Measurements from ENCODE around the gene KIAA0586.
"Not testable (repeated sequence)": the region's sequence is repeated elsewhere in the genome, so short reads cannot be mapped to it uniquely, and the experiment has no call there.

- TF ChIP-seq EZH2phosphoT487 (IDR thresholded peaks at IDR 0.05; ENCODE audit: borderline replicate concordance); CTCF (conservative IDR thresholded peaks at IDR 0.05; ENCODE audit: low read length): not testable (repeated sequence)
These were observed 10.6 kb upstream of the KIAA0586 start for GRCh38 chr14:58416934-58417333.

All from Loucy (cell line).